Activated naive CD8-positive, alpha-beta T cell treated with anti-CD3 and anti-CD28 coated beads, Interleukin-2, amount 50 U/mL, for 16 hours (primary cell): ENCODE measurements around the gene HNRNPK.
"Not testable (repeated sequence)": the region's sequence is repeated elsewhere in the genome, so short reads cannot be mapped to it uniquely, and the experiment has no call there.

Experiments
- DNase-seq: peaks from one replicate; pipeline ENCODE4 v3.0.0-alpha.2; 2020; ENCODE audit warnings: low read depth, low spot score

Gene HNRNPK

DNA sequence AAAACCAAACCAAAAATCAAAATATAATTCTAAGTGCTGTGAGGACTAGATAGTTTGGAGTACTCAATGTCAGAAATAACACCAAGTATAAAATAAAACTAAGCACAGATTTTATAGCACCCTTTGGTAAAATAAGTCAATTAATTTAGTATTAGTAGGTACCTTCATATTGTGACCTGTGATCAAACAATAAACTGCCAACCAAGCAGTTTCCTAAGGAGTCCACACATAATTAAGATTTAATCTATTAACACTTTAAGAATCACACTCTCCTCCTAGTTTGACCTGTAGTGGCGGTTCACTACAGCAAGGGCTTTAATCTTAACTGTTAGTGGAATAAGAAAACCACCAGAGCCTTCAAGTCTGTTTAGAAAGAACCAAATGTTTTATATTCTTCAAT is 2.8 kb downstream of the HNRNPK start:
- DNase-seq: no peak

DNA sequence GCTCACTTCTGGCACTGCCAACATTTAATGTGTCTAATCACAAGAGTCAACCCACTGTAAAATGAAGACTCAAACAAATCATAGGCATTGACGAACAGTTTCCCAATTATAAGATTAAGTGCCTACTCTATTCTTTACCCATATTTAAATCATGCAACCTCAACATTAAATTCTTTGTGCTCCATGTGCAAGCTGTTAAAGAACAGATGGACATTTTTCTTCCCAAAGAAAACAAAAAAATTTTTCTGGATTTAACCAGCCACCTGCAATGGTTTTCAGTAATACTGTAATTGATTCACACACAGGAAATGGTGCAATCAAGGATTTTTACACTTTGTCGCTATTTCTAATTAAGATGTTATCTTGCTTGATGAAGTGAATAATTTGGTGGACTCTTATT is 3.6 kb downstream of the HNRNPK start:
- no peak for DNase-seq

- DNase-seq: no peak
Measured at GRCh38 chr9:83975300-83975699, 4.7 kb downstream of the HNRNPK start.

GRCh38 chr9:83972286-83972685 is 7.7 kb downstream of the HNRNPK start:
- DNase-seq: no peak

DNA sequence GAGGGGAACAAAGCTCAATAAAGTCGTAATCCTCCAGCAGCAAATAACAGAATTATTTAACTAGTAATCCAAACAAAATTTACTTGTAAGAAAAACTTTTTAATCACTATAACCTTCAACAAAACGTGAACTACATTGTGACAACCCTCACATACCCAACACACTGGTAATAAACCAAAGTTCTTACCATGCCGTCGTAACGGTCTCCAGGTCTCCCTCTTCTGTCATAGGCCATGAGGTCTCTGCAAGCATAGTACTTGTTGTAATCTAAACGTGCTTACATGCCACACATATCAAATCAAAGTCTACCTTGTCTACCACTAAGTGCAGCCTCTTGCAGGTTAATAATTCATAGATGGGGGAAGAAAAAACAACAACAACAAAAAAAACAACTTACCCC is 8.5 kb downstream of the HNRNPK start:
- no peak for DNase-seq

DNA sequence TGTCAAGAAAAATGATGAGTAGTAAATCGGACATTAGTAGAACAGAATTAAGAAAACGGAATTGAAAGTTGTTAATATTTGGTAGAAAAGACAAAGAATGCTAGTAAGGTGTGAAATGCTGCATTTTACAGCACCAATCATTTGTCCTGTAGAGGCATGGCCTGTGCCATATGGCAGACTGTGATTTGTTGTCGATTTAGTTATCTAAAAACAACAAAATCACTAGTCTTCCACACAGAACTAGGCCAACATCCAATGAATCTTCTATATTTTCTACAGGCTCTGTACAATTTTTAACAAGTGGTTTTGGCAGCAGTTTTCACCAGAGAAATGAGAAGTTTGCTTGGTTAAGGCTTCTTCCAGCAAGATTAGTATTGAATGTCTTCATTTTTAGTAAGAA is 10.4 kb downstream of the HNRNPK start:
- DNase-seq: no peak

- no peak for DNase-seq
Measured at GRCh38 chr9:83967073-83967472, 12.9 kb downstream of the HNRNPK start.

- DNase-seq: no peak
Measured at GRCh38 chr9:83966209-83966582, 13.8 kb downstream of the HNRNPK start.

DNA sequence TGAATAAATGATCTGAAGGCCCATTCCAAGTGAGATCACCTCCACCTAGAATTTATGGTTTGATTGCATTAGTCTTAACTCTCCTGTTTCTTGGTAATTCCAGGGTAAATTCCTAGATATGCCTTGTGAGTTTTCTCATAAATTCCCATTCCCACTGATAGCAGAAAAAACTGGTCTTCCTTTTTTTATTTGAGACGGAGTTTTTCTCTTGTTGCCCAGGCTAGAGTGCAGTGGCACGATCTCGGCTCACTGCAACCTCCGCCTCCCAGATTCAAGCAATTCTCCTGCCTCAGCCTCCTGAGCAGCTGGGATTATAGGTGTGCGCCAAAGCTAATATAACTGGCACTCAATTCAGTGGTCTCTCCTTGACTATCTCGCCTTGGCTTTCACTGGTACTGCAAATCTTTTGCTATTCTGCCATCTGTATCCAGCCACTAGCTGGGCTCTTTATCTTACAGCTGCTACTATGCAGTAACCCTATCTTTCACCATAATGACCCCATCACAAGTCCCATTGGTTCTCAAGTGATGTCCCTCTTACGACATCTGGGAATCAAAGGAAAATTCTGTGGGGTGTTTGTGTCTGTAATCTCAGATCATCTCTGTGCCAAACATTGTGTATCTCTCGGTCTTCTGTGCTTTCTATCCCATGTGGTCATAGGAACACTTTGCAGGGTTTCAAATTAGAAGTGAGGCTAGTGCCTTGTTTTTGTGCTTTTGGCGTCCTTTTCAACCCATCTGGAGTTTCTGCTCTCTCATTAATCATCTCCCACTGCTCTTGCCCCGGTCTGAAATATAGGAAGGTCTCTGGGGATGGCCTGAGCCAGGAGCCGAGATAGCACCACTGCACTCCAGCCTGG is 14.4 kb downstream of the HNRNPK start:
- no peak for DNase-seq

- DNase-seq: no peak
Measured at GRCh38 chr9:83964973-83965349, 15.1 kb downstream of the HNRNPK start.

- no peak for DNase-seq
Measured at GRCh38 chr9:83962165-83962564, 17.9 kb downstream of the HNRNPK start.

DNA sequence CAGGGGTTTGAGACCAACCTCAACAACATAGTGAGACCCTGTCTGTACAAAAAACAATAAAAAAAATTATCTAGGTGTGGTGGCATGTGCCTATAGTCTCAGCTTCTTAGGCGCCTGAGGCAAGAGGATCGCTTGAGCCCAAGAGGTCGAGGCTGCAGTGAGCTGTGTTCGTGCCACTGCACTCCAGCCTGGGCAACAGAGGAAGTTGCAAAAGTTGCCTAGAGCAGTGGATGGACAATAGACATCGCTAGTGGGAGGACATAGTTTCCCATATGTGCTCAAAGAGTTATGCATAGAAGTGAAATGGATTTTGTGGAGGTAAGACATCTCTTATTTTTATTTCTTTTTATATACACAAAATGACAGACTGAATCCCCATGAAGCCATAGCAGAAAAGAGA is 19.0 kb downstream of the HNRNPK start:
- no peak for DNase-seq

- DNase-seq: no peak
Measured at GRCh38 chr9:83959061-83959460, 21.0 kb downstream of the HNRNPK start.

DNA sequence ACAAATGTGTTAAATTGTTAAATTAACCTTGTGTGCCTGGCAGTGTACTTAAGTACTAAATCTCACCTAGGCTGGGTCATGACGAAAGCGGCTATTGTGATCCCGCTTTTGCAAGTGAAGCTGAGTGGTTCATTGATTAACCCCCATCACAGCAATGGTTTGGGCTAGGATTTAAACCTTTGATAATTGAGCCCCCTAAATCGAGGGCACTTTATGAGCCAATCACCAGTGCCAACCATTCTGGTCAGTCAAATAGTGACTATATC is 22.8 kb downstream of the HNRNPK start:
- DNase-seq: no peak

- no peak for DNase-seq
Measured at GRCh38 chr9:83956436-83957247, 23.4 kb downstream of the HNRNPK start.

DNA sequence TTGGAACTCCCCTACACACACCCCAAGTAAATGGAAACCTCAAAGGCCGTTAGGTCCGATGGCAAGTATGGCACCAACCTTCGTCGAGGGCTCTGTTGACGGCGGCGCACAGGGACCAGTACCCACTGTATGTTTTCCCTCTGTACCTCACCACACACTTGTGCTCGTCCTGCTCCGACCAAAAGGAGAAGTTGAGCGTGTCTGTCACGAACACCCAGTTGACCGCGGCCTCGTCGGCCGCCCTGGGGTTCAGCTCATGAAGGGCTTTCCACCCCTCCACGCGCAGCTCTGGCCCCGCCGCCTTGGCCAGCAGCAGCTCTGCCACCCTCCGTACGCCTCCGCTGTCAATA is 24.0 kb downstream of the HNRNPK start:
- DNase-seq: no peak

DNA sequence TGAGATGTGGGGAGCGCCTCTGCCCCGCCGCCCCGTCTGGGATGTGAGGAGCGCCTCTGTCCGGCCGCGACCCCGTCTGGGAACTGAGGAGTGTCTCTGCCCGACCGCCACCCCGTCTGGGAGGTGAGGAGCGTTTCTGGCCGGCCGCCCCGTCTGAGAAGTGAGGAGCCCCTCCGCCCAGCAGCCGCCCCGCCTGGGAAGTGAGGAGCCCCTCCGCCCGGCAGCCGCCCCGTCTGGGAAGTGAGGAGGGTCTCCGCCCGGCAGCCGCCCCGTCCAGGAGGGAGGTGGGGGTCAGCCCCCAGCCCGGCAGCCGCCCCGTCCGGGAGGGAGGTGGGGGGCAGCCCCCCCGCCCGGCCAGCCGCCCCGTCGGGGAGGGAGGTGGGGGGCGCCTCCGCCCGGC is 31.9 kb downstream of the HNRNPK start:
- not testable (repeated sequence) for DNase-seq

GRCh38 chr9:83940590-83941303 is 39.3 kb downstream of the HNRNPK start:
- DNase-seq: no peak

DNA sequence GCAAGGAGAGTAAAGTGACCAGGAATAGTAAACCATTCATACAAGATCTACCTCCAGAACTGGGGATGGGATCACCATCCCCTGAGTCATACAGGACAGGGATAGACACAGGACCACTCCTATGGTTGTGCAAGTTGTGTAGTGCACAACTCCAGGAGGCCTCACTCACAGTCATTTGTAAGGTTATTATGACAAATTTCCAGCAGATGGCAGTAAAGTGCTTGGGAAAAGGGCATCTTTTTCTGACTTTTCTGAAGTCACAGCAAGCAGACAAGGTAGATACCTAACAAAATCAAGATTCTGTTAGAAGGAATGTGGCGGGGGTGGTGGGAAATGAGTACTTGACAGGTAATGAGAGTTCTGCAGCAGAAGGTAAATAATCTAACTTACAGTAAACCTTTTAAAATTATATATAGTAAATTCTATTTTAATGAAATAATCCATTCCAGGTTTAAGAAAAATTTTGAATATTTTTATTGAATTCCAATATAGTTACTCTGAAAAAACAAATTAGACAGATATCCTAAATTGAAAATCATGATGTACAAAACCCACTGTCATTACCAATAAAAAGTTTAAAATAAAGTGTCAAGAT is 42.1 kb downstream of the HNRNPK start:
- DNase-seq: no peak

DNA sequence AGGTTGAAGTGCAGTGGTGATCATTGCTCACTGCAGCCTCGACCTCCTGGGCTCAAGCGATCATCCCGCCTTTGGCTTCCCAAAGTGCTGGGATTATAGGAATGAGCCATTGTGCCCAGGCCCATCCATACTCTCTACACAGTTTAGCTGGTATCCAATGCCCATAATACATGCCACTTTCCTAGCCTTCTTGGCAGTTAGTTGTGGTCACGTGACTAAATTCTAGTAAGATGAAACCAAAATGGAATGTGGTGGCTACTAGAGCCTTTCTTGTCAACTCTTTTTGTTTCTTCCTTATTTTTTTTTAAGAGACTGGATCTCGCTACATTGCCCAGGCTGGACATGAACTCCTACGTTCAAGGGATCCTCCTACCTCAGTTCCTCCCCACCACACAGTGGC is 43.5 kb downstream of the HNRNPK start:
- no peak for DNase-seq

GRCh38 chr9:83935276-83935935 is 44.6 kb downstream of the HNRNPK start:
- DNase-seq: no peak
